Vagina (tissue), 2 donors: ENCODE results near the gene ABLIM2.

Experiments used
- POLR2A ChIP-seq, 2 donors: fragments of 450-650 bp; IDR thresholded peaks; one replicate each; pipeline ENCODE4 v1.6.1; 2017; ENCODE audit warnings: antibody characterized with exemption in 2 of 2, mild to moderate bottlenecking in 2 of 2, moderate library complexity in 2 of 2
- POLR2AphosphoS5 ChIP-seq, 2 donors: sonication (generic); formaldehyde crosslinking; IDR thresholded peaks; one replicate each; pipeline ENCODE4 v1.9.0; 2017; ENCODE audit warnings: antibody characterized with exemption in 2 of 2, mild to moderate bottlenecking in 2 of 2, low read depth in 1 of 2; ENCODE audit not compliant: insufficient read depth in 1 of 2
- TF ChIP-seq, protein P1 (sequence below), 3 experiments: fragments of 450-650 bp in 2 of 3; fragments of 200-600 bp in 1 of 3; sonication (generic) in 1 of 3; IDR thresholded peaks; one replicate each; pipeline ENCODE4 v1.5.1; 2017 to 2019; ENCODE audit warnings: antibody characterized with exemption in 3 of 3, mild to moderate bottlenecking in 2 of 3, moderate library complexity in 2 of 3

DNA sequence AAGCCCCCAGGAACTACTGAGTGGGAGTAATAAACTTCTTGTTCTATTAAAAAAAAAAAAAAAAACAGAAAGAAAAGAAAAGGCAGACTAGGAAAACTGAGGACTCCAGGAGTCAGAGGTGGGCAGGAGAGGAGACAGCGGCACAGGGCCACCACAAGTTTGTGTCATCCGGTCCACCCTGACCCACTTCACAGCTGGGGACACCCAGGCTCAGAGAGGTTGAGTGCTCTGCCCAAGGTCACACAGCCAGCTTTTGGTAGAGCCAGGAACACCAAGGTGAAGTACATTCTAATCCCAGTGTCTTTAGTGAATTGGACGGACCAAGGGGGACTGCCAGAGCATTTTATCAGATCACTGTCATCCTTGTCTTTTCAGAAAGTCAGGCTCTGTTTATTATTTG, 16.4 kb upstream of the ABLIM2 start:
- TF ChIP-seq, protein P1, sequence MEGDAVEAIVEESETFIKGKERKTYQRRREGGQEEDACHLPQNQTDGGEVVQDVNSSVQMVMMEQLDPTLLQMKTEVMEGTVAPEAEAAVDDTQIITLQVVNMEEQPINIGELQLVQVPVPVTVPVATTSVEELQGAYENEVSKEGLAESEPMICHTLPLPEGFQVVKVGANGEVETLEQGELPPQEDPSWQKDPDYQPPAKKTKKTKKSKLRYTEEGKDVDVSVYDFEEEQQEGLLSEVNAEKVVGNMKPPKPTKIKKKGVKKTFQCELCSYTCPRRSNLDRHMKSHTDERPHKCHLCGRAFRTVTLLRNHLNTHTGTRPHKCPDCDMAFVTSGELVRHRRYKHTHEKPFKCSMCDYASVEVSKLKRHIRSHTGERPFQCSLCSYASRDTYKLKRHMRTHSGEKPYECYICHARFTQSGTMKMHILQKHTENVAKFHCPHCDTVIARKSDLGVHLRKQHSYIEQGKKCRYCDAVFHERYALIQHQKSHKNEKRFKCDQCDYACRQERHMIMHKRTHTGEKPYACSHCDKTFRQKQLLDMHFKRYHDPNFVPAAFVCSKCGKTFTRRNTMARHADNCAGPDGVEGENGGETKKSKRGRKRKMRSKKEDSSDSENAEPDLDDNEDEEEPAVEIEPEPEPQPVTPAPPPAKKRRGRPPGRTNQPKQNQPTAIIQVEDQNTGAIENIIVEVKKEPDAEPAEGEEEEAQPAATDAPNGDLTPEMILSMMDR (IDR thresholded peaks at IDR 0.05), result no peak
- TF ChIP-seq POLR2A (IDR thresholded peaks at IDR 0.05) (no peak), POLR2AphosphoS5 (IDR thresholded peaks at IDR 0.05; ENCODE audit: insufficient read depth in 1 of 2, low read depth in 1 of 2) (no peak)
